ENCODE data around the gene KAT5.

DNA sequence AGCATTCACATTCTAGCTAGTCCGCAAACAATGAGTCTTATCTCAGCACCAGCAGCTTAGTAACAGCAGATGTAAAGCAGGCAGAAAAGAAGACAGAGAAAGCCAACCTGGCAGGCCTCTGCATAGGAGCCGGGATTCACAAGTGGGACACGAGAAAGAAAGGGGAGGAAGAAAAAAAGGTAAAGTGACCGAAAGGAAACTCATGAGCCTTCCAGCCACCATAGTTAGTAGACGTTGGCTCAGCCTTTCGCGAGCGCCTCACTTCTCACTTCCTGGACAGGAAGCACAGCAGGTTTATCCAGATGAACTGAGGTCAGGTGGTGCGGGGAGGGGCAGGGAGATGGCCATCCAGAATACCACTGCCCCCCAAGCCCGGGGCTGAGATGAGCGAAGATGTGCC is 19.7 kb upstream of the KAT5 start:
- TF ChIP-seq, protein P1, sequence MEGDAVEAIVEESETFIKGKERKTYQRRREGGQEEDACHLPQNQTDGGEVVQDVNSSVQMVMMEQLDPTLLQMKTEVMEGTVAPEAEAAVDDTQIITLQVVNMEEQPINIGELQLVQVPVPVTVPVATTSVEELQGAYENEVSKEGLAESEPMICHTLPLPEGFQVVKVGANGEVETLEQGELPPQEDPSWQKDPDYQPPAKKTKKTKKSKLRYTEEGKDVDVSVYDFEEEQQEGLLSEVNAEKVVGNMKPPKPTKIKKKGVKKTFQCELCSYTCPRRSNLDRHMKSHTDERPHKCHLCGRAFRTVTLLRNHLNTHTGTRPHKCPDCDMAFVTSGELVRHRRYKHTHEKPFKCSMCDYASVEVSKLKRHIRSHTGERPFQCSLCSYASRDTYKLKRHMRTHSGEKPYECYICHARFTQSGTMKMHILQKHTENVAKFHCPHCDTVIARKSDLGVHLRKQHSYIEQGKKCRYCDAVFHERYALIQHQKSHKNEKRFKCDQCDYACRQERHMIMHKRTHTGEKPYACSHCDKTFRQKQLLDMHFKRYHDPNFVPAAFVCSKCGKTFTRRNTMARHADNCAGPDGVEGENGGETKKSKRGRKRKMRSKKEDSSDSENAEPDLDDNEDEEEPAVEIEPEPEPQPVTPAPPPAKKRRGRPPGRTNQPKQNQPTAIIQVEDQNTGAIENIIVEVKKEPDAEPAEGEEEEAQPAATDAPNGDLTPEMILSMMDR (IDR thresholded peaks at IDR 0.05 in 4 of 5, conservative IDR thresholded peaks at IDR 0.05 in 1 of 5), result no peak
- no peak for TF ChIP-seq POLR2A (IDR thresholded peaks at IDR 0.05)
